GM21717 (cell line): Measurements from ENCODE around the gene TCF7L1.
"Not testable (repeated sequence)": the region's sequence is repeated elsewhere in the genome, so short reads cannot be mapped to it uniquely, and the experiment has no call there.

Experiments used
- ATAC-seq: cut with Tn5 transposase; IDR thresholded peaks from one replicate; pipeline ENCODE4 v1.9.1; 2021; ENCODE audit warnings: mild to moderate bottlenecking, moderate library complexity; ENCODE audit not compliant: unreplicated experiment

TCF7L1 gene

GRCh38 chr2:85130407-85130806, 2.8 kb upstream of the TCF7L1 start:
- ATAC-seq = no peak

GRCh38 chr2:85131116-85131515, 2.1 kb upstream of the TCF7L1 start:
- ATAC-seq = no peak

GRCh38 chr2:85132397-85132796, 795 bp upstream of the TCF7L1 start:
- ATAC-seq = no peak

- no peak for ATAC-seq
These were observed 611 bp downstream of the TCF7L1 start for GRCh38 chr2:85133751-85134254.

- no peak for ATAC-seq
These were observed 1.2 kb downstream of the TCF7L1 start for GRCh38 chr2:85134255-85134895.

- no peak for ATAC-seq
These were observed 1.9 kb downstream of the TCF7L1 start for GRCh38 chr2:85134896-85135659.

- no peak for ATAC-seq
These were observed 2.4 kb downstream of the TCF7L1 start for GRCh38 chr2:85135660-85135914.

- ATAC-seq = no peak
These were observed 4.0 kb downstream of the TCF7L1 start for GRCh38 chr2:85137156-85137555.

- no peak for ATAC-seq
These were observed 10.4 kb downstream of the TCF7L1 start for GRCh38 chr2:85143463-85144082.

- no peak for ATAC-seq
These were observed 12.1 kb downstream of the TCF7L1 start for GRCh38 chr2:85145116-85145820.

GRCh38 chr2:85148190-85148589, 15.0 kb downstream of the TCF7L1 start:
- no peak for ATAC-seq

- no peak for ATAC-seq
These were observed 17.8 kb downstream of the TCF7L1 start for GRCh38 chr2:85151026-85151425.

- no peak for ATAC-seq
These were observed 19.7 kb downstream of the TCF7L1 start for GRCh38 chr2:85152895-85153294.

- no peak for ATAC-seq
These were observed 21.0 kb downstream of the TCF7L1 start for GRCh38 chr2:85154048-85154753.

- not testable (repeated sequence) for ATAC-seq
These were observed 21.9 kb downstream of the TCF7L1 start for GRCh38 chr2:85155082-85155481.

GRCh38 chr2:85156153-85156552, 23.0 kb downstream of the TCF7L1 start:
- ATAC-seq = no peak

- no peak for ATAC-seq
These were observed 23.4 kb downstream of the TCF7L1 start for GRCh38 chr2:85156619-85157018.

- ATAC-seq = no peak
These were observed 24.2 kb downstream of the TCF7L1 start for GRCh38 chr2:85157345-85157744.

GRCh38 chr2:85158559-85159273, 25.5 kb downstream of the TCF7L1 start:
- ATAC-seq = no peak

GRCh38 chr2:85159589-85159988, 26.4 kb downstream of the TCF7L1 start:
- no peak for ATAC-seq
